Osteocyte (in vitro differentiated cells): Measurements from ENCODE around the gene GRHPR. TPM values are rescaled to one million over a fixed set of nuclear protein-coding genes. Genes with fewer than 3 reads are reported as not detected.

Experiments used
- DNase-seq: peaks from one replicate; pipeline ENCODE4 v3.0.0; 2021; ENCODE audit warnings: mixed read lengths; ENCODE audit not compliant: unreplicated experiment; ENCODE audit errors: extremely low spot score
- H3K27ac Mint-ChIP-seq: one replicate; pipeline ENCODE4 v1.8.0; 2021; ENCODE audit warnings: mild to moderate bottlenecking, mixed read lengths; ENCODE audit not compliant: unreplicated experiment
- H3K27me3 Mint-ChIP-seq: one replicate; pipeline ENCODE4 v1.8.0; 2021; ENCODE audit warnings: mixed read lengths; ENCODE audit not compliant: unreplicated experiment
- H3K36me3 Mint-ChIP-seq: one replicate; pipeline ENCODE4 v1.8.0; 2021; ENCODE audit warnings: mixed read lengths; ENCODE audit not compliant: unreplicated experiment
- H3K4me1 Mint-ChIP-seq: one replicate; pipeline ENCODE4 v1.8.0; 2021; ENCODE audit warnings: mixed read lengths; ENCODE audit not compliant: unreplicated experiment
- H3K4me3 Mint-ChIP-seq: one replicate; pipeline ENCODE4 v1.8.0; 2021; ENCODE audit warnings: mild to moderate bottlenecking, moderate library complexity, mixed read lengths; ENCODE audit not compliant: unreplicated experiment
- H3K9me3 Mint-ChIP-seq: one replicate; pipeline ENCODE4 v1.8.0; 2021; ENCODE audit warnings: mixed read lengths; ENCODE audit not compliant: unreplicated experiment
- total RNA-seq: library from RNA; stranded (reverse); gene quantifications from 2 replicates; pipeline ENCODE4 v1.2.1, GENCODE V29; 2021
- TF ChIP-seq, protein P1 (sequence below): fragments of 200-600 bp; sonication (generic); IDR thresholded peaks from 2 replicates; pipeline ENCODE4 v1.5.0; 2021; ENCODE audit warnings: antibody characterized with exemption, mild to moderate bottlenecking, moderate library complexity

The GRHPR gene
- total RNA-seq, 1 donor from 2014 or later, result 111 TPM

DNA sequence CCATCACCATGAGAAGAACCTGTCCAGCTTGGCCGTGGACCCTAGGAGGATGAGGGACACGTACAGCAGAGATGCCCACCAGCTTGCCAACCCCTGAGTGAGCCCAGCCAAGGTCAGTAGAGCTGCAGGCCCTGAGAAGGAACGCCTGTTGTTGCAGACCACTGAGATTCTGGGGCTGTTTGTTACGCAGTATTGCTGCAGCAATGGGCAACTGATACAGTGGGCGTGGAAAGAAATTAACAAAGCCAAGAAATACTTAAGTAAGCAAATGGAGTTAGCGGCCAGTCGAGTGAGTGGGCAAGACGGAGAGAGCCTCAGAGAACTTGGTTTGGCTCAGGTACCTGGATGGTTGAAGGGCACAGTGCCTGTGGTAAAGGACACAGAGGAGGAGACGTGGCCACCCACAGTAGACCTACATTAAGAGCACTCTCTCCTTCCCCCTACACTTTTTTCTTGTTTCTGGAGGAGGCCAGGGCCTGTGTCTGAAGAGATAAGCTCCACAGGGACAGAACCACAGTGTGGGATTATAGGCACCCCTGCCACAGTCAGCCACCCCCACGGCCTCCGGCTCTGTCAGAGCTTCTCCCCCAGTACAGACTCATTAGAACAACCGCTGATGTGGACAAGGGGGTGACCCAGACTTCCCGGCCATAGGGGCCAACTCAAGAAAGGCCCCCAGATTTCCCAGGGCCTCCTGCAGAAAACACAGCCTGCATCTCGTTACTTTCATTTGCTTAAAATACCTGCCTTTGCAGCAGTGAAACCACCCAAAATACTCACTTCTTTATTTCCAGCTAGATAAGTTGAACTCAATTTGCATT lies 40.1 kb upstream of the GRHPR start:
- Mint-ChIP-seq H3K27ac (no peak overlapping the region), H3K4me1 (no peaks in the 10 kb centered on the region)
- TF ChIP-seq, protein P1, sequence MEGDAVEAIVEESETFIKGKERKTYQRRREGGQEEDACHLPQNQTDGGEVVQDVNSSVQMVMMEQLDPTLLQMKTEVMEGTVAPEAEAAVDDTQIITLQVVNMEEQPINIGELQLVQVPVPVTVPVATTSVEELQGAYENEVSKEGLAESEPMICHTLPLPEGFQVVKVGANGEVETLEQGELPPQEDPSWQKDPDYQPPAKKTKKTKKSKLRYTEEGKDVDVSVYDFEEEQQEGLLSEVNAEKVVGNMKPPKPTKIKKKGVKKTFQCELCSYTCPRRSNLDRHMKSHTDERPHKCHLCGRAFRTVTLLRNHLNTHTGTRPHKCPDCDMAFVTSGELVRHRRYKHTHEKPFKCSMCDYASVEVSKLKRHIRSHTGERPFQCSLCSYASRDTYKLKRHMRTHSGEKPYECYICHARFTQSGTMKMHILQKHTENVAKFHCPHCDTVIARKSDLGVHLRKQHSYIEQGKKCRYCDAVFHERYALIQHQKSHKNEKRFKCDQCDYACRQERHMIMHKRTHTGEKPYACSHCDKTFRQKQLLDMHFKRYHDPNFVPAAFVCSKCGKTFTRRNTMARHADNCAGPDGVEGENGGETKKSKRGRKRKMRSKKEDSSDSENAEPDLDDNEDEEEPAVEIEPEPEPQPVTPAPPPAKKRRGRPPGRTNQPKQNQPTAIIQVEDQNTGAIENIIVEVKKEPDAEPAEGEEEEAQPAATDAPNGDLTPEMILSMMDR, result no peak

DNA sequence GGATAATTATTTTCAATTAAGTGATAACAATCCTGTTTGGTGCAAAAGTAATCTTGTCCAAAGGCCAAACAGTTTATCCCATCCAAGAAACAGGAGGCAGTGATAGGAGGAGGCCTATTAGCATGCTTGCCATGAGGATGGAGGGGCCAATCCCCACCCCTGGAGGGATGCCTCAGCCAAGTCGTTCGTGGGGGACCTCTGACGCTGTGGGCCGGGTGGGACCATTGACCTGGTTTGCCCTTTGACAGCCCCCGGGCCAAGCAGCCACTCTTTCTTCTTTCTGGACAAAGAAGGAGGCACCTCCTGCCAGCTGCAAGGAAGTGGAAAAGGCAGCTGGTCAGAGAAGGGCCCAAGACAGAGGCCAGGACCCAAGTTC lies 39.5 kb upstream of the GRHPR start:
- H3K27me3 Mint-ChIP-seq, result peaks cover 3% of the 10 kb centered on the region
- H3K4me1 Mint-ChIP-seq, result no peaks in the 10 kb centered on the region
- no peaks in the 10 kb centered on the region for H3K36me3 Mint-ChIP-seq
- TF ChIP-seq, protein P1, result no peak
- no peak for DNase-seq
- no peak overlapping the region for H3K27ac Mint-ChIP-seq
- no peak overlapping the region for H3K4me3 Mint-ChIP-seq
- peaks cover 7% of the 10 kb centered on the region for H3K9me3 Mint-ChIP-seq

More for the DNA sequence above, 40.1 kb upstream of the GRHPR start:
- peaks cover 7% of the 10 kb centered on the region for H3K9me3 Mint-ChIP-seq
- DNase-seq, result no peak
- no peak overlapping the region for H3K4me3 Mint-ChIP-seq
- peaks cover 3% of the 10 kb centered on the region for H3K27me3 Mint-ChIP-seq
- H3K36me3 Mint-ChIP-seq, result no peaks in the 10 kb centered on the region

DNA sequence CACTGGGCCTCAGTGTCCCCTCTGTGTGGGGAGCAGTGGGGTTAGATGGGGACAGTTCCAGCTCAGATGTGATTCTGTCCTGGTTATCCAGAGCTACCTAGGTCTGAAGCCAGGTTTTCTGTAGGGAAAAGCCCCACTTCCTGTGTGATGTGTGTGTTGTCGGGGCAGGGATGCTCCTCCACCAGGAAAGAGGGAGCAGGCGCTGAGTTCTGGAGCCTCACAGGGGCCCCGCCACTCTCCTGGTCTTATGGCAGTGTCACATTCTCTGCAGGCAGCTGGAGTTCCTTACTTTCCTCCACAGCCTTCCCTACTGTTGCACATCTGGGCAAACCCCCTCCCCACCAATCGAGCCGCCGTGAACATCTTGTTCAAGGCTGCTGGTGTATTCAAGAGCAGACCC lies 39.1 kb upstream of the GRHPR start:
- Mint-ChIP-seq H3K27me3 (peaks cover 3% of the 10 kb centered on the region), H3K4me3 (no peak overlapping the region), H3K9me3 (peaks cover 7% of the 10 kb centered on the region), H3K36me3 (no peaks in the 10 kb centered on the region), H3K4me1 (no peaks in the 10 kb centered on the region), H3K27ac (no peak overlapping the region)
- no peak for DNase-seq
- TF ChIP-seq, protein P1, result no peak

DNA sequence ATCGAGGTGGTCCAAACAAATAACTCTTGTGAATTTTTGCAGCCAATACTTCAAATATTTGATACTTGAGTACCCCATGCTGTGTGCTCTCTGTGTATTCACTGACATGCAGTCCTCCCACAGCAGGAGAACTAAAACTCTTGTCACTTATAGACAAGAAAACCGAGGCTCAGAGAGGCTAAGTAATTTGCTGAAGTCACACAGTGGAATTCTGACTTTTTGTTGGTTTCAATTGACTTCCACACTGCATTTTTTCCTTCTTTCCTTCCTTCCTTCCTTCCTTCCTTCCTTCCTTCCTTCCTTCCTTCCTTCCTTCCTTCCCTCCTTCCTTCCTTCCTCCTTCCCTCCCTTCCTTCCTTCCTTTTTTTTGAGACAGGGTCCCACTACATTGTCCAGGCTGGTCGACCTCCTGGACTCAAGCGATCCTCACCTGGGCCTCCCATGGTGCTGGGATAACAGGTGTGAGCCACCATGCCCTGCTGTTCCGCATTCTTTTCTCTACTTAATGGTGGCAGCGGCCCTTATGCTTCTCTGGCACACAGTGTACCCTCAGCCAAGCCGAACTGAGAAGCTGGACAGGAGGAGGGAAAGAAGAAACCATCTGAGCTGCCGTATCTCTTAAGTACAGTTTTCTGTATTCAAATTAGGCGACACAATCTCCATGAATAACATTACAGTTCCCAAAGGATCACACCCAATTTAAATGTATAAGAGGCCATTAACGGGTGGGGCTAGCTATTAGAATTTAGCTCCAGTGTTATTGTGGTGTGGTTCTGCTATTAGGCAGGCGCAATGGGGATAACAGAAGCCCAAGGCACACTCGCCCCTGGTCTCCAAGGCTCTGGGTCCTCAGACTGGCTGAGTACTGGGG lies 38.4 kb upstream of the GRHPR start:
- H3K27ac Mint-ChIP-seq, result no peak overlapping the region
- no peak for DNase-seq
- no peak overlapping the region for H3K4me3 Mint-ChIP-seq
- no peaks in the 10 kb centered on the region for H3K4me1 Mint-ChIP-seq
- peaks cover 7% of the 10 kb centered on the region for H3K9me3 Mint-ChIP-seq
- H3K36me3 Mint-ChIP-seq, result no peaks in the 10 kb centered on the region
- TF ChIP-seq, protein P1, result no peak
- H3K27me3 Mint-ChIP-seq, result peaks cover 3% of the 10 kb centered on the region

DNA sequence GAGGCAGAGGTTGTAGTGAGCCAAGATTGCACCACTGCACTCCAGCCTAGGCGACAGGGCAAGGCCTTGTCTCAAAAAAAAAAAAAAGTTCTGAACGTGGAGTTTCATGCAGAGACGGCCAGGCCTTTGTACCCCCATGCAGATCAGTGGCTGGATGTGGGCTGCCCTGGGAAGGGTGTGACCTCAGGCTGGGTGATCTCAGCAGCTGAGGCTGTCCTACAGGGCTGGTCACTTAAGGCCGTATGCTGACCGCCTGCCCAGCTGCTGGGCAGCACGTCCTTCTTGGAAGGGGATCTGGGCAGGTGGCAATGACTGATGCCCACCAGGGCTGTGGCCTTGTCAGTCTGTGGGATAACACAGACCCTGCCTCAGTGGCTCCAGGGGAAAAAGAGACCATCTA lies 37.2 kb upstream of the GRHPR start:
- no peak overlapping the region for H3K27ac Mint-ChIP-seq
- no peaks in the 10 kb centered on the region for H3K4me1 Mint-ChIP-seq
- TF ChIP-seq, protein P1, result no peak
- H3K9me3 Mint-ChIP-seq, result peaks cover 7% of the 10 kb centered on the region
- no peak for DNase-seq
- H3K36me3 Mint-ChIP-seq, result no peaks in the 10 kb centered on the region
- no peaks in the 10 kb centered on the region for H3K27me3 Mint-ChIP-seq
- no peak overlapping the region for H3K4me3 Mint-ChIP-seq
